Ecto neural progenitor cell (in vitro differentiated cells): ENCODE data around the gene GPT2.

ENCODE experiments used
- DNase-seq: peaks from one replicate; pipeline ENCODE4 v3.0.0-alpha.2; 2018; ENCODE audit warnings: low spot score

Gene GPT2

GRCh38 chr16:46883690-46884512, at the start of gene GPT2:
TSS of gene GPT2 (plus strand) at chr16:46884362. CDS start at chr16:46884716, 354 bp downstream.
- peak; percentile 99 for DNase-seq

GRCh38 chr16:46836534-46837530, 47.3 kb upstream of the GPT2 start:
- DNase-seq = no peak

- no peak for DNase-seq
Measured at GRCh38 chr16:46839986-46840443, 44.1 kb upstream of the GPT2 start.

- DNase-seq = no peak
Measured at GRCh38 chr16:46842192-46842895, 41.8 kb upstream of the GPT2 start.

GRCh38 chr16:46843898-46844642, 40.1 kb upstream of the GPT2 start:
- DNase-seq = no peak

- no peak for DNase-seq
Measured at GRCh38 chr16:46844771-46845170, 39.4 kb upstream of the GPT2 start.

- no peak for DNase-seq
Measured at GRCh38 chr16:46845952-46846351, 38.2 kb upstream of the GPT2 start.

GRCh38 chr16:46848768-46849764, 35.1 kb upstream of the GPT2 start:
- no peak for DNase-seq

GRCh38 chr16:46850619-46851555, 33.3 kb upstream of the GPT2 start:
- DNase-seq = no peak

GRCh38 chr16:46852130-46852529, 32.0 kb upstream of the GPT2 start:
- DNase-seq = no peak

- DNase-seq = peak; percentile 87
Measured at GRCh38 chr16:46853713-46854443, 30.3 kb upstream of the GPT2 start.

- no peak for DNase-seq
Measured at GRCh38 chr16:46854846-46855245, 29.3 kb upstream of the GPT2 start.

GRCh38 chr16:46855389-46855788, 28.8 kb upstream of the GPT2 start:
- no peak for DNase-seq

GRCh38 chr16:46857368-46857945, 26.7 kb upstream of the GPT2 start:
- no peak for DNase-seq

- no peak for DNase-seq
Measured at GRCh38 chr16:46858151-46858550, 26.0 kb upstream of the GPT2 start.

- DNase-seq = no peak
Measured at GRCh38 chr16:46859719-46860152, 24.4 kb upstream of the GPT2 start.

GRCh38 chr16:46862555-46863447, 21.4 kb upstream of the GPT2 start:
- DNase-seq = no peak
